H1 (cell line): ENCODE results near the gene POLRMT. TPM values are rescaled to one million over a fixed set of nuclear protein-coding genes. Genes with fewer than 3 reads are reported as not detected.

ENCODE experiments used
- CTCF ChIA-PET: fragments of 300-600 bp; sonication (Branson Sonifier 250); formaldehyde crosslinking; loops from one replicate; lab custom pipeline; 2021; ENCODE audit not compliant: partially characterized antibody; lab: Charles Lee
- POLR2A ChIA-PET: fragments of 300-600 bp; sonication (Branson Sonifier 250); formaldehyde crosslinking; loops from one replicate; lab custom pipeline; 2021; ENCODE audit warnings: inconsistent platforms; ENCODE audit not compliant: partially characterized antibody; lab: Charles Lee
- DNase-seq, 2 experiments: peaks; one replicate each; pipeline versions ENCODE4 v3.0.0 to v3.0.0-alpha.2; 2010 to 2022; ENCODE audit warnings: low spot score in 2 of 2, low read depth in 1 of 2, mixed read lengths in 1 of 2
- FAIRE-seq: peaks from 2 replicates; lab custom pipeline; 2011; peaks lifted over from hg19 to GRCh38; lab: Jason Lieb, UNC
- H2AFZ ChIP-seq: 2 replicates; pipeline ENCODE4 v1.8.1; 2012; ENCODE audit warnings: low read length, inconsistent platforms
- H2AK5ac ChIP-seq: 2 replicates; pipeline ENCODE4 v1.6.1; 2013; ENCODE audit warnings: low read depth, low read length
- H2BK120ac ChIP-seq: replicated peaks from 2 replicates; pipeline ENCODE3; 2013; ENCODE audit warnings: low read depth, low read length, inconsistent platforms
- H2BK12ac ChIP-seq: 2 replicates; pipeline ENCODE4 v1.6.1; 2013; ENCODE audit warnings: low read depth, low read length
- H2BK15ac ChIP-seq: 2 replicates; pipeline ENCODE4 v1.6.1; 2013; ENCODE audit warnings: low read length
- H2BK20ac ChIP-seq: 2 replicates; pipeline ENCODE4 v1.6.1; 2013; ENCODE audit warnings: low read length
- H2BK5ac ChIP-seq: 2 replicates; pipeline ENCODE4 v1.6.1; 2013; ENCODE audit warnings: low read depth, low read length
- H3K14ac ChIP-seq: 2 replicates; pipeline ENCODE4 v1.6.1; 2013; ENCODE audit warnings: inconsistent platforms; ENCODE audit not compliant: insufficient read length
- H3K18ac ChIP-seq: 2 replicates; pipeline ENCODE4 v1.6.1; 2013; ENCODE audit warnings: low read length; ENCODE audit errors: extremely low read depth
- H3K23ac ChIP-seq: 2 replicates; pipeline ENCODE4 v1.6.1; 2013; ENCODE audit warnings: inconsistent platforms; ENCODE audit not compliant: insufficient read length
- H3K23me2 ChIP-seq: 2 replicates; pipeline ENCODE4 v1.6.1; 2013; ENCODE audit warnings: low read depth, low read length
- H3K27ac ChIP-seq: 2 replicates; pipeline ENCODE4 v1.6.1; 2011; ENCODE audit warnings: low read depth, low read length, inconsistent platforms
- H3K27me3 ChIP-seq, 4 experiments: replicated peaks in 1 of 4; 1 replicate in 1 of 4; 2 replicates in 3 of 4; pipeline versions ENCODE4 v1.6.1 to v1.8.1; 2011 to 2013; ENCODE audit warnings: low read length in 3 of 4, mild to moderate bottlenecking in 3 of 4, inconsistent platforms in 2 of 4, mixed read lengths in 2 of 4, moderate library complexity in 1 of 4; ENCODE audit not compliant: control insufficient read depth in 3 of 4, insufficient read depth in 3 of 4; ENCODE audit errors: extremely low read depth in 1 of 4
- H3K36me3 ChIP-seq, 4 experiments: 2 replicates each; pipeline versions ENCODE4 v1.6.1 to v1.8.1; 2011 to 2013; ENCODE audit warnings: mild to moderate bottlenecking in 4 of 4, low read length in 3 of 4, moderate library complexity in 2 of 4, control low read depth in 1 of 4, inconsistent platforms in 1 of 4; ENCODE audit not compliant: insufficient read depth in 4 of 4, control insufficient read depth in 2 of 4
- H3K4ac ChIP-seq: replicated peaks from 2 replicates; pipeline ENCODE3; 2013; ENCODE audit warnings: low read length, low read depth, mixed read lengths, inconsistent platforms; ENCODE audit not compliant: insufficient read length
- H3K4me1 ChIP-seq, 4 experiments: replicated peaks in 1 of 4; 1 replicate in 1 of 4; 2 replicates in 3 of 4; pipeline versions ENCODE4 v1.6.1 to v1.8.1; 2011 to 2013; ENCODE audit warnings: low read length in 3 of 4, inconsistent platforms in 2 of 4, mixed read lengths in 1 of 4; ENCODE audit not compliant: insufficient read depth in 4 of 4, control insufficient read depth in 3 of 4
- H3K4me2 ChIP-seq, 2 experiments: 2 replicates each; pipeline versions ENCODE4 v1.6.1 to v1.8.1; 2011 to 2013; ENCODE audit warnings: low read depth in 2 of 2, low read length in 2 of 2, control low read depth in 1 of 2, inconsistent platforms in 1 of 2, mild to moderate bottlenecking in 1 of 2; ENCODE audit not compliant: insufficient read depth in 1 of 2
- H3K4me3 ChIP-seq, 4 experiments: fragments of 200-600, 300-600 bp in 1 of 4; sonication (generic), shearing (Covaris generic), sonication (Bioruptor Twin) in 1 of 4; 2 replicates each; pipeline versions ENCODE4 v1.5.1 to v1.8.1; 2011 to 2016; ENCODE audit warnings: low read length in 4 of 4, low read depth in 3 of 4, control low read depth in 2 of 4, inconsistent platforms in 2 of 4, mild to moderate bottlenecking in 2 of 4, mixed read lengths in 1 of 4, moderate library complexity in 1 of 4; ENCODE audit not compliant: insufficient read depth in 2 of 4; ENCODE audit errors: extremely low read depth in 1 of 4
- H3K56ac ChIP-seq: replicated peaks from 2 replicates; pipeline ENCODE3; 2013; ENCODE audit warnings: low read depth, mild to moderate bottlenecking, mixed read lengths, low read length, inconsistent platforms; ENCODE audit not compliant: insufficient read length
- H3K79me1 ChIP-seq: 2 replicates; pipeline ENCODE4 v1.6.1; 2013; ENCODE audit warnings: low read depth, low read length, control low read depth
- H3K79me2 ChIP-seq, 2 experiments: 2 replicates each; pipeline versions ENCODE4 v1.6.1 to v1.8.1; 2012 to 2013; ENCODE audit warnings: low read length in 2 of 2, mild to moderate bottlenecking in 2 of 2, inconsistent platforms in 1 of 2; ENCODE audit not compliant: insufficient read depth in 2 of 2, control insufficient read depth in 1 of 2
- H3K9ac ChIP-seq, 4 experiments: replicated peaks in 1 of 4; 1 replicate in 1 of 4; 2 replicates in 3 of 4; pipeline versions ENCODE4 v1.6.1 to v1.8.1; 2011 to 2013; ENCODE audit warnings: low read depth in 3 of 4, low read length in 3 of 4, control low read depth in 2 of 4, mild to moderate bottlenecking in 2 of 4, moderate library complexity in 2 of 4, inconsistent platforms in 1 of 4; ENCODE audit errors: extremely low read depth in 1 of 4
- H3K9me3 ChIP-seq, 2 experiments: 2 replicates each; pipeline versions ENCODE4 v1.6.1 to v1.8.1; 2012 to 2013; ENCODE audit warnings: mild to moderate bottlenecking in 2 of 2, moderate library complexity in 2 of 2, control low read depth in 1 of 2, inconsistent platforms in 1 of 2, low read depth in 1 of 2, low read length in 1 of 2, mixed read lengths in 1 of 2; ENCODE audit not compliant: insufficient read depth in 2 of 2
- H4K20me1 ChIP-seq, 2 experiments: replicated peaks in 1 of 2; 2 replicates each; pipeline versions ENCODE3 to v1.8.1; 2011 to 2013; ENCODE audit warnings: inconsistent platforms in 2 of 2, low read length in 2 of 2, mild to moderate bottlenecking in 1 of 2; ENCODE audit not compliant: insufficient read depth in 2 of 2, control insufficient read depth in 1 of 2
- H4K5ac ChIP-seq: 2 replicates; pipeline ENCODE4 v1.6.1; 2013; ENCODE audit warnings: low read length, low read depth, mixed read lengths, inconsistent platforms; ENCODE audit not compliant: insufficient read length
- H4K8ac ChIP-seq: 2 replicates; pipeline ENCODE4 v1.8.0; 2013; ENCODE audit warnings: mild to moderate bottlenecking, moderate library complexity, low read length, inconsistent platforms; ENCODE audit not compliant: insufficient read depth; ENCODE audit errors: extremely low read depth
- H4K91ac ChIP-seq: replicated peaks from 2 replicates; pipeline ENCODE3; 2013; ENCODE audit warnings: low read length, mixed read lengths, inconsistent platforms; ENCODE audit not compliant: insufficient read length
- E2F6 ChIP-seq: IDR thresholded peaks from 2 replicates; pipeline ENCODE4 v1.6.1; 2012; ENCODE audit warnings: inconsistent platforms
- TBP ChIP-seq: IDR thresholded peaks from 2 replicates; pipeline ENCODE4 v1.6.1; 2011; ENCODE audit warnings: low read depth, low read length, improper control_type of control experiment
- WGBS, 2 experiments: shearing (Covaris generic) in 1 of 2; methylation state at CpG; one replicate each; pipeline versions ENCODE4 v1.1.6 to v1.1.7; 2013 to 2015; ENCODE audit warnings: low lambda C conversion rate in 2 of 2, mixed read lengths in 2 of 2, inconsistent platforms in 1 of 2, low coverage in 1 of 2, missing lambda C conversion rate in 1 of 2; ENCODE audit not compliant: insufficient replicate concordance in 2 of 2, insufficient coverage in 1 of 2, insufficient read length in 1 of 2; ENCODE audit errors: extremely low coverage in 1 of 2, missing lambda C conversion rate in 1 of 2; 5-methylcytosine and 5-hydroxymethylcytosine counted together
- polyA plus RNA-seq, 7 experiments: library from polyadenylated mRNA; depleted of rRNA in 3 of 7; stranded (reverse) in 5 of 7; unstranded in 2 of 7; fragments of >200 nt in 5 of 7; fragments of 200-250 nt in 2 of 7; gene quantifications; 1 replicate in 5 of 7; 2 replicates in 1 of 7; 4 replicates in 1 of 7; pipeline versions ENCODE4 v1.2.1 to v1.2.3, GENCODE V29; 2011 to 2013; ENCODE audit warnings: missing spikeins in 2 of 7, mixed read lengths in 2 of 7
- total RNA-seq: library from RNA; stranded (reverse); fragmentation: NEBNext Ultra II Directional; extraction: Animal tissue kit (Norgen Biotek cat#: 25700); gene quantifications from 2 replicates; pipeline ENCODE4 v1.2.1, GENCODE V29; 2021

POLRMT gene
- total and polyA plus RNA-seq, 2 of the 8 experiments (the other 6 are each of a cell fraction or from before 2014, with no cell fraction given): 93.0 to 111 TPM

DNA sequence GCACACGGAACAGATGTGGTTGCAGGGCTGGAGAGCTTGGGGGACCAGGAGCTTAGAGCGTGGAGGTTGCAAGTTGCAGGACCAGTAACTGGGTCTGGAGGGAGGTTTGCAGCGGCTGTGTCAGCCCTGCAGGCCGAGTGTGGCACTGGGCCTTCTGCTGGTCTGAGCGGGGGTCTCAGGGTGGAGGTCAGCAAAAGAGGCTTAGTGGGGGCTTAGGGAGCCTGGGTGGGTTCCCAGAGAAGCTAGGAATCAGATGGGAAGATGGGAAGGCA is 49.4 kb downstream of the POLRMT start:
- CTCF ChIA-PET: interaction anchor here (0.7 to 4.7 kb wide), 18 partner anchors 8 to 150 kb away, joined by 3 to 51 read pairs (median 4); no protein-coding TSS in a partner anchor
- H3K9me3 ChIP-seq: no peaks in the 10 kb centered on the region

More for the DNA sequence above, 49.4 kb downstream of the POLRMT start:
- TF ChIP-seq E2F6 (no peak), TBP (no peak)
- TF ChIP-seq, all 59 proteins: peak for 0
- no peak overlapping the region for H3K23ac ChIP-seq
- no peak overlapping the region for H2BK12ac ChIP-seq
- no peak overlapping the region for H3K4me3 ChIP-seq
- H3K4me1 ChIP-seq: peaks cover 0 to 12% (median 5%) of the 10 kb centered on the region in 4 experiments; a peak in 5 of 7 replicates
- H3K27ac ChIP-seq: 0 out of 2 replicates have a peak overlapping the region, but pooled peaks have one; percentile 19
- peaks cover 6% of the 10 kb centered on the region for H3K79me1 ChIP-seq
- DNase-seq (no peak), FAIRE-seq (no peak)
- 0 out of 2 replicates have a peak, but pooled peaks cover 2% of the 10 kb centered on the region for H3K23me2 ChIP-seq
- H3K27me3 ChIP-seq: peaks cover 6 to 8% (median 7%) of the 10 kb centered on the region in 4 experiments
- H4K8ac ChIP-seq: peak overlapping the region; percentile 38; the same call in 1 of the 2 replicates
- no peak overlapping the region for H3K14ac ChIP-seq
- H2BK20ac ChIP-seq: no peak overlapping the region
- peaks cover 21 to 31% of the 10 kb centered on the region in 2 experiments for H4K20me1 ChIP-seq
- 77% methylated on average over 5 of the region's 5 CpGs; no CpG with 5 or more reads in 1 of the 2 experiments for WGBS, 2 experiments
- H4K5ac ChIP-seq: no peak overlapping the region
- H2BK120ac ChIP-seq: no peak overlapping the region
- no peak overlapping the region for H2AFZ ChIP-seq
- H3K4me2 ChIP-seq: no peak overlapping the region
- no peak overlapping the region for H3K4ac ChIP-seq
- H3K56ac ChIP-seq: no peak overlapping the region
- no peak overlapping the region for H3K9ac ChIP-seq
- H3K36me3 ChIP-seq: peaks cover 9 to 36% (median 26%) of the 10 kb centered on the region in 4 experiments; a peak in 6 of 8 replicates
- H3K18ac ChIP-seq: no peak overlapping the region
- H2BK15ac ChIP-seq: no peak overlapping the region
- no peak overlapping the region for H4K91ac ChIP-seq
- POLR2A ChIA-PET: interaction anchor here (0.8 to 6.3 kb wide), 17 partner anchors 8 to 444 kb away, joined by 3 to 78 read pairs (median 4); partner anchors contain the start of genes BSG, CDC34 and GZMM
- no peak overlapping the region for H2BK5ac ChIP-seq
- peaks cover 0 to 17% of the 10 kb centered on the region in 2 experiments; a peak in 3 of 4 replicates for H3K79me2 ChIP-seq
- no peak overlapping the region for H2AK5ac ChIP-seq
